DMS53 treated with DMSO at 0.1 percent for 48 hours (cell line): ENCODE data around the gene TGM6.
"Not testable (repeated sequence)": the region's sequence is repeated elsewhere in the genome, so short reads cannot be mapped to it uniquely, and the experiment has no call there.

Source experiments
- DNase-seq: peaks from one replicate; lab custom pipeline; 2025; ENCODE audit not compliant: unreplicated experiment; lab: John Stamatoyannopoulos, UW

The TGM6 gene

GRCh38 chr20:2397595-2398145, 17.0 kb downstream of the TGM6 start:
- no peak for DNase-seq

GRCh38 chr20:2398449-2398848, 17.7 kb downstream of the TGM6 start:
- DNase-seq = no peak

- no peak for DNase-seq
Observed at GRCh38 chr20:2399390-2399789, 18.7 kb downstream of the TGM6 start.

GRCh38 chr20:2400290-2400689, 19.6 kb downstream of the TGM6 start:
- no peak for DNase-seq

GRCh38 chr20:2401527-2401926, 20.8 kb downstream of the TGM6 start:
- no peak for DNase-seq

GRCh38 chr20:2402271-2402980, 21.7 kb downstream of the TGM6 start:
- no peak for DNase-seq

GRCh38 chr20:2403291-2404052, 22.8 kb downstream of the TGM6 start:
- DNase-seq = no peak

GRCh38 chr20:2405693-2406065, 25.0 kb downstream of the TGM6 start:
- no peak for DNase-seq

GRCh38 chr20:2407355-2407754, 26.7 kb downstream of the TGM6 start:
- not testable (repeated sequence) for DNase-seq

- no peak for DNase-seq
Observed at GRCh38 chr20:2408111-2408510, 27.4 kb downstream of the TGM6 start.

- DNase-seq = no peak
Observed at GRCh38 chr20:2416541-2417212, 36.0 kb downstream of the TGM6 start.

- no peak for DNase-seq
Observed at GRCh38 chr20:2417213-2417541, 36.5 kb downstream of the TGM6 start.

GRCh38 chr20:2418388-2418787, 37.7 kb downstream of the TGM6 start:
- no peak for DNase-seq

- no peak for DNase-seq
Observed at GRCh38 chr20:2420510-2420909, 39.8 kb downstream of the TGM6 start.

- DNase-seq = peak; percentile 2
Observed at GRCh38 chr20:2421247-2421646, 40.5 kb downstream of the TGM6 start.

- DNase-seq = no peak
Observed at GRCh38 chr20:2429051-2429450, 48.4 kb downstream of the TGM6 start.

- no peak for DNase-seq
Observed at GRCh38 chr20:2430538-2430937, 49.8 kb downstream of the TGM6 start.

GRCh38 chr20:2431185-2431584, 50.5 kb downstream of the TGM6 start:
- no peak for DNase-seq

GRCh38 chr20:2446845-2447244, 66.1 kb downstream of the TGM6 start:
- DNase-seq = no peak

GRCh38 chr20:2449386-2449785, 68.7 kb downstream of the TGM6 start:
- DNase-seq = no peak

GRCh38 chr20:2451422-2451821, 70.7 kb downstream of the TGM6 start:
- DNase-seq = no peak
